ENCODE measurements around the gene VPS37C. TPM values are rescaled to one million over a fixed set of nuclear protein-coding genes. Genes with fewer than 3 reads are reported as not detected.

Gene VPS37C
- total and polyA plus RNA-seq, 2 of the 13 experiments (the other 11 are each of a cell fraction or from before 2014, with no cell fraction given), result 7.5 to 8.8 TPM

- TF ChIP-seq, protein P1, sequence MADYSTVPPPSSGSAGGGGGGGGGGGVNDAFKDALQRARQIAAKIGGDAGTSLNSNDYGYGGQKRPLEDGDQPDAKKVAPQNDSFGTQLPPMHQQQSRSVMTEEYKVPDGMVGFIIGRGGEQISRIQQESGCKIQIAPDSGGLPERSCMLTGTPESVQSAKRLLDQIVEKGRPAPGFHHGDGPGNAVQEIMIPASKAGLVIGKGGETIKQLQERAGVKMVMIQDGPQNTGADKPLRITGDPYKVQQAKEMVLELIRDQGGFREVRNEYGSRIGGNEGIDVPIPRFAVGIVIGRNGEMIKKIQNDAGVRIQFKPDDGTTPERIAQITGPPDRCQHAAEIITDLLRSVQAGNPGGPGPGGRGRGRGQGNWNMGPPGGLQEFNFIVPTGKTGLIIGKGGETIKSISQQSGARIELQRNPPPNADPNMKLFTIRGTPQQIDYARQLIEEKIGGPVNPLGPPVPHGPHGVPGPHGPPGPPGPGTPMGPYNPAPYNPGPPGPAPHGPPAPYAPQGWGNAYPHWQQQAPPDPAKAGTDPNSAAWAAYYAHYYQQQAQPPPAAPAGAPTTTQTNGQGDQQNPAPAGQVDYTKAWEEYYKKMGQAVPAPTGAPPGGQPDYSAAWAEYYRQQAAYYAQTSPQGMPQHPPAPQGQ (CRISPR knock-in tag; IDR thresholded peaks at IDR 0.05; ENCODE audit: borderline replicate concordance), result no peak
- TF ChIP-seq SMAD3 (CRISPR knock-in tag; IDR thresholded peaks at IDR 0.05) (no peak), ZNF724P (CRISPR knock-in tag; IDR thresholded peaks at IDR 0.05; ENCODE audit: borderline replicate concordance) (no peak), ZNF772 (CRISPR knock-in tag; IDR thresholded peaks at IDR 0.05) (no peak), RXRA (CRISPR knock-in tag; IDR thresholded peaks at IDR 0.05) (no peak), JDP2 (CRISPR knock-in tag; IDR thresholded peaks at IDR 0.05; ENCODE audit: borderline replicate concordance) (no peak), SRSF1 (optimal IDR thresholded peaks at IDR 0.05; ENCODE audit: low read depth, low read length) (no peak), ZNF687 (CRISPR knock-in tag; IDR thresholded peaks at IDR 0.05) (no peak), ZNF788 (CRISPR knock-in tag; IDR thresholded peaks at IDR 0.05; ENCODE audit: borderline replicate concordance) (no peak), SPEN (CRISPR knock-in tag; IDR thresholded peaks at IDR 0.05; ENCODE audit: low read depth) (no peak), ZNF605 (CRISPR knock-in tag; IDR thresholded peaks at IDR 0.05) (peak; percentile 29; the same call in 1 of the 2 replicates), MXI1 (IDR thresholded peaks at IDR 0.05; ENCODE audit: borderline replicate concordance, low read depth, low read length) (no peak), CC2D1A (CRISPR knock-in tag; IDR thresholded peaks at IDR 0.05) (no peak), U2AF1 (optimal IDR thresholded peaks at IDR 0.05; ENCODE audit: low read depth, low read length) (no peak), KDM3A (CRISPR knock-in tag; IDR thresholded peaks at IDR 0.05; ENCODE audit: low read depth) (no peak), SMYD3 (CRISPR knock-in tag; IDR thresholded peaks at IDR 0.05) (no peak), XBP1 (CRISPR knock-in tag; IDR thresholded peaks at IDR 0.05) (peak; percentile 97), ZNF678 (CRISPR knock-in tag; IDR thresholded peaks at IDR 0.05) (no peak)
- TF ChIP-seq, protein P2, sequence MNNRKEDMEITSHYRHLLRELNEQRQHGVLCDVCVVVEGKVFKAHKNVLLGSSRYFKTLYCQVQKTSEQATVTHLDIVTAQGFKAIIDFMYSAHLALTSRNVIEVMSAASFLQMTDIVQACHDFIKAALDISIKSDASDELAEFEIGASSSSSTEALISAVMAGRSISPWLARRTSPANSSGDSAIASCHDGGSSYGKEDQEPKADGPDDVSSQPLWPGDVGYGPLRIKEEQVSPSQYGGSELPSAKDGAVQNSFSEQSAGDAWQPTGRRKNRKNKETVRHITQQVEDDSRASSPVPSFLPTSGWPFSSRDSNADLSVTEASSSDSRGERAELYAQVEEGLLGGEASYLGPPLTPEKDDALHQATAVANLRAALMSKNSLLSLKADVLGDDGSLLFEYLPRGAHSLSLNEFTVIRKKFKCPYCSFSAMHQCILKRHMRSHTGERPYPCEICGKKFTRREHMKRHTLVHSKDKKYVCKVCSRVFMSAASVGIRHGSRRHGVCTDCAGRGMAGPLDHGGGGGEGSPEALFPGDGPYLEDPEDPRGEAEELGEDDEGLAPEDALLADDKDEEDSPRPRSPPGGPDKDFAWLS (CRISPR knock-in tag; IDR thresholded peaks at IDR 0.05; ENCODE audit: borderline replicate concordance), result no peak
- TF ChIP-seq, protein P3, sequence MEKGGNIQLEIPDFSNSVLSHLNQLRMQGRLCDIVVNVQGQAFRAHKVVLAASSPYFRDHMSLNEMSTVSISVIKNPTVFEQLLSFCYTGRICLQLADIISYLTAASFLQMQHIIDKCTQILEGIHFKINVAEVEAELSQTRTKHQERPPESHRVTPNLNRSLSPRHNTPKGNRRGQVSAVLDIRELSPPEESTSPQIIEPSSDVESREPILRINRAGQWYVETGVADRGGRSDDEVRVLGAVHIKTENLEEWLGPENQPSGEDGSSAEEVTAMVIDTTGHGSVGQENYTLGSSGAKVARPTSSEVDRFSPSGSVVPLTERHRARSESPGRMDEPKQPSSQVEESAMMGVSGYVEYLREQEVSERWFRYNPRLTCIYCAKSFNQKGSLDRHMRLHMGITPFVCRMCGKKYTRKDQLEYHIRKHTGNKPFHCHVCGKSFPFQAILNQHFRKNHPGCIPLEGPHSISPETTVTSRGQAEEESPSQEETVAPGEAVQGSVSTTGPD (CRISPR knock-in tag; IDR thresholded peaks at IDR 0.05), result no peak
Measured at GRCh38 chr11:61162092-61162941, 1.1 kb upstream of the VPS37C start (continued).

All from HepG2 (cell line).